ENCODE data around the gene ADAMTS17. TPM values are rescaled to one million over a fixed set of nuclear protein-coding genes. Genes with fewer than 3 reads are reported as not detected.

ADAMTS17 gene
- total RNA-seq, 4 donors from 2014 or later, result 6.0 to 17.6 (median 8.2) TPM

- H3K36me3 ChIP-seq, result no peaks in the 10 kb centered on the region
- 85 to 100% methylated on average over 1 to 4 of the region's 4 CpGs for WGBS, 2 donors (ENCODE audit: low coverage in 1 of 2)
- no peak for TF ChIP-seq POLR2A (IDR thresholded peaks at IDR 0.05)
- no peak for TF ChIP-seq EP300 (IDR thresholded peaks at IDR 0.05; ENCODE audit: low read depth)
- TF ChIP-seq POLR2AphosphoS5 (IDR thresholded peaks at IDR 0.05), result no peak
- TF ChIP-seq, protein P1, sequence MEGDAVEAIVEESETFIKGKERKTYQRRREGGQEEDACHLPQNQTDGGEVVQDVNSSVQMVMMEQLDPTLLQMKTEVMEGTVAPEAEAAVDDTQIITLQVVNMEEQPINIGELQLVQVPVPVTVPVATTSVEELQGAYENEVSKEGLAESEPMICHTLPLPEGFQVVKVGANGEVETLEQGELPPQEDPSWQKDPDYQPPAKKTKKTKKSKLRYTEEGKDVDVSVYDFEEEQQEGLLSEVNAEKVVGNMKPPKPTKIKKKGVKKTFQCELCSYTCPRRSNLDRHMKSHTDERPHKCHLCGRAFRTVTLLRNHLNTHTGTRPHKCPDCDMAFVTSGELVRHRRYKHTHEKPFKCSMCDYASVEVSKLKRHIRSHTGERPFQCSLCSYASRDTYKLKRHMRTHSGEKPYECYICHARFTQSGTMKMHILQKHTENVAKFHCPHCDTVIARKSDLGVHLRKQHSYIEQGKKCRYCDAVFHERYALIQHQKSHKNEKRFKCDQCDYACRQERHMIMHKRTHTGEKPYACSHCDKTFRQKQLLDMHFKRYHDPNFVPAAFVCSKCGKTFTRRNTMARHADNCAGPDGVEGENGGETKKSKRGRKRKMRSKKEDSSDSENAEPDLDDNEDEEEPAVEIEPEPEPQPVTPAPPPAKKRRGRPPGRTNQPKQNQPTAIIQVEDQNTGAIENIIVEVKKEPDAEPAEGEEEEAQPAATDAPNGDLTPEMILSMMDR (IDR thresholded peaks at IDR 0.05), result no peak
- H3K27ac ChIP-seq, result no peak overlapping the region
- intact Hi-C loops (cut with DNase I; ENCODE audit: low total_unique reads) (no loop called here), in situ Hi-C loops (cut with MboI; ENCODE audit: low pct_ligation_motif_present in 1 of 4, low pct_unique_long_range_greater_than_20kb in 1 of 4, low sequenced_read_pairs in 3 of 4) (no loop called here)
- no peak overlapping the region for H3K4me3 ChIP-seq
- H3K4me1 ChIP-seq, result peaks cover 5 to 35% (median 24%) of the 10 kb centered on the region in 4 donors
- no peak for DNase-seq
- no peaks in the 10 kb centered on the region for H3K9me3 ChIP-seq
- no peaks in the 10 kb centered on the region for H3K27me3 ChIP-seq
Observed at GRCh38 chr15:100204771-100205170, 137.0 kb downstream of the ADAMTS17 start.

- Histone ChIP-seq H3K9me3 (no peaks in the 10 kb centered on the region), H3K27me3 (no peaks in the 10 kb centered on the region), H3K27ac (no peak overlapping the region), H3K36me3 (no peaks in the 10 kb centered on the region), H3K4me1 (peaks cover 5 to 35% (median 24%) of the 10 kb centered on the region in 4 donors), H3K4me3 (no peak overlapping the region)
- 100% methylated on average over 1 of the region's 1 CpG; no CpG with 5 or more reads in 1 of the 2 donors for WGBS, 2 donors (ENCODE audit: low coverage in 1 of 2)
- intact Hi-C loops (cut with DNase I; ENCODE audit: low total_unique reads), result no loop called here
- DNase-seq, result no peak
- no peak for TF ChIP-seq POLR2A (IDR thresholded peaks at IDR 0.05)
- TF ChIP-seq, protein P1 (IDR thresholded peaks at IDR 0.05), result no peak
- no peak for TF ChIP-seq EP300 (IDR thresholded peaks at IDR 0.05; ENCODE audit: low read depth)
- TF ChIP-seq POLR2AphosphoS5 (IDR thresholded peaks at IDR 0.05), result no peak
- in situ Hi-C loops (cut with MboI; ENCODE audit: low pct_ligation_motif_present in 1 of 4, low pct_unique_long_range_greater_than_20kb in 1 of 4, low sequenced_read_pairs in 3 of 4), result no loop called here
Observed at GRCh38 chr15:100204211-100204610, 137.6 kb downstream of the ADAMTS17 start.

GRCh38 chr15:100202309-100202960 is 139.3 kb downstream of the ADAMTS17 start:
- no peak for DNase-seq
- H3K4me3 ChIP-seq, result no peak overlapping the region
- H3K27me3 ChIP-seq, result no peaks in the 10 kb centered on the region
- H3K27ac ChIP-seq, result peak overlapping the region in 1 of 4 donors; percentile 2
- WGBS, 2 donors (ENCODE audit: low coverage in 1 of 2), result 41 to 47% methylated on average over 4 to 5 of the region's 5 CpGs
- in situ Hi-C loops (cut with MboI; ENCODE audit: low pct_ligation_motif_present in 1 of 4, low pct_unique_long_range_greater_than_20kb in 1 of 4, low sequenced_read_pairs in 3 of 4), result no loop called here
- H3K36me3 ChIP-seq, result no peaks in the 10 kb centered on the region
- no peaks in the 10 kb centered on the region for H3K9me3 ChIP-seq
- intact Hi-C loops (cut with DNase I; ENCODE audit: low total_unique reads), result no loop called here
- peaks cover 5 to 35% (median 24%) of the 10 kb centered on the region in 4 donors for H3K4me1 ChIP-seq
- no peak for TF ChIP-seq POLR2A (IDR thresholded peaks at IDR 0.05)

DNA sequence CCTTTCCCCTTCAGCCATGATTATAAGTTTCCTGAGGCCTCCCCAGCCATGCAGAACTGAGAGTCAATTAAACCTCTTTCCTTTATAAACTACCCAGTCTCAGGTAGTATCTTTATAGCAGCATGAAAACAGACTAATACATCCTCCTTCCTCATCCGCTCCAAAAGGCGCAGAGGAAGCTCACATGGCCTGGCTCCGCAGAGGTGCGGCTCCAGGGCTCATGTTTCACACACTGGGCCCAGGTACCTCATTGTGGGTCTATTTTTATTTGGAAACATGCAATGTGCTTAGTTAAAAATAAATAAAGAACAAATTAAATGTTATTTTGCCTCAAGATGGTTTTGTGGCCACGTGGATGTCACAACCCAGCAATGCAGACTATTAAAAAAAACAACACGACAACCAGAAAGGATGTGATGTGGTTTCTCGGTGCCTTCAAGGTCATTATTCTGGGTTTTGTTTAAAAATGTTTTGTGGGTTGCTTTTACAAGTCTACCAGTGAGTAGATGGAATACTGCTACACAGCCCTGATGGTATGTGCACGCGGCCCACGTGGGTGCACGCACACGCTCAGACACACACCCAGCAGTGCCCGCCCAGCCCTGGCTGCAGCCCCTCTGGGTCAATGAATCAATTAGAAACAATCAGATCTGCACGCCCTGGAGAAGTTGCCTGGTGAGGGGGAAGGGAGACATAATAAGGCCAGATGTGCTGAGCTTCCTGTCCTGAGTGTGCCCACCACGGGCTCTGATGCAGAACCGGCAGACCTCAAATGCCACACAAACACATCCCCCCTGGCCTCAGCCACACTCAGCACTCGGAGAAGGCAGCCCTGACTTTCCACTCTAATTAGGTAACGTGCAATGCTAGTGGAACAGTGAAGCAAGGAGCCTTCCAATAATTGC is 140.1 kb downstream of the ADAMTS17 start:
- no peaks in the 10 kb centered on the region for H3K27me3 ChIP-seq
- in situ Hi-C loops (cut with MboI; ENCODE audit: low pct_ligation_motif_present in 1 of 4, low pct_unique_long_range_greater_than_20kb in 1 of 4, low sequenced_read_pairs in 3 of 4), result no loop called here
- intact Hi-C loops (cut with DNase I; ENCODE audit: low total_unique reads), result no loop called here
- H3K9me3 ChIP-seq, result no peaks in the 10 kb centered on the region
- H3K4me3 ChIP-seq, result no peak overlapping the region
- no peaks in the 10 kb centered on the region for H3K36me3 ChIP-seq
- H3K27ac ChIP-seq, result peak overlapping the region in 1 of 4 donors; percentile 2
- TF ChIP-seq EP300 (IDR thresholded peaks at IDR 0.05; ENCODE audit: low read depth), result no peak
- TF ChIP-seq, protein P1 (IDR thresholded peaks at IDR 0.05), result no peak
- no peak for TF ChIP-seq POLR2A (IDR thresholded peaks at IDR 0.05)
- no peak for TF ChIP-seq POLR2AphosphoS5 (IDR thresholded peaks at IDR 0.05)
- peaks cover 5 to 35% (median 18%) of the 10 kb centered on the region in 4 donors for H3K4me1 ChIP-seq
- WGBS, 2 donors (ENCODE audit: low coverage in 1 of 2), result 50 to 67% methylated on average over 13 to 18 of the region's 18 CpGs
- DNase-seq, result no peak
